Bronchial epithelial cell (primary cell): ENCODE data around the gene JAZF1. TPM values are rescaled to one million over a fixed set of nuclear protein-coding genes. Genes with fewer than 3 reads are reported as not detected.

Experiments
- DNase-seq: peaks from one replicate; pipeline ENCODE4 v3.0.0-alpha.2; 2010; ENCODE audit warnings: low read depth
- FAIRE-seq: peaks from 2 replicates; lab custom pipeline; 2011; peaks lifted over from hg19 to GRCh38; lab: Jason Lieb, UNC
- H3K27me3 ChIP-seq: 2 replicates; pipeline ENCODE4 v1.5.1; 2011; ENCODE audit warnings: low read length; ENCODE audit not compliant: control insufficient read depth, insufficient read depth
- H3K36me3 ChIP-seq: 2 replicates; pipeline ENCODE4 v1.5.1; 2011; ENCODE audit warnings: low read length; ENCODE audit not compliant: control insufficient read depth, insufficient read depth
- H3K4me3 ChIP-seq: 2 replicates; pipeline ENCODE4 v1.5.1; 2011; ENCODE audit warnings: mild to moderate bottlenecking, low read depth, low read length, control low read depth
- CTCF ChIP-seq: IDR thresholded peaks from 2 replicates; pipeline ENCODE4 v1.5.1; 2011; ENCODE audit warnings: mild to moderate bottlenecking, moderate library complexity, low read length, control low read depth, inconsistent platforms; ENCODE audit not compliant: insufficient read depth, severe bottlenecking
- total RNA-seq: library from RNA; depleted of rRNA; stranded (reverse); fragments of >200 nt; gene quantifications from 2 replicates; pipeline ENCODE4 v1.2.1, GENCODE V29; 2014

Gene JAZF1
- total RNA-seq, 1 donor from 2014 or later = 1.1 TPM

- TF ChIP-seq CTCF = no peak
- no peaks in the 10 kb centered on the region for H3K27me3 ChIP-seq
- no peak for FAIRE-seq
- no peak for DNase-seq
- no peaks in the 10 kb centered on the region for H3K36me3 ChIP-seq
- H3K4me3 ChIP-seq = no peak overlapping the region
These were observed 16.6 kb downstream of the JAZF1 start for GRCh38 chr7:28163949-28164348.

- no peak overlapping the region for H3K4me3 ChIP-seq
- DNase-seq = no peak
- no peaks in the 10 kb centered on the region for H3K36me3 ChIP-seq
- no peaks in the 10 kb centered on the region for H3K27me3 ChIP-seq
- TF ChIP-seq CTCF = no peak
- FAIRE-seq = no peak
These were observed 19.3 kb downstream of the JAZF1 start for GRCh38 chr7:28161331-28161730.

GRCh38 chr7:28160551-28160991, 20.0 kb downstream of the JAZF1 start:
- H3K4me3 ChIP-seq = no peak overlapping the region
- no peak for TF ChIP-seq CTCF
- no peak for DNase-seq
- no peak for FAIRE-seq
- H3K36me3 ChIP-seq = no peaks in the 10 kb centered on the region
- H3K27me3 ChIP-seq = no peaks in the 10 kb centered on the region

- no peak for TF ChIP-seq CTCF
- no peak overlapping the region for H3K4me3 ChIP-seq
- no peak for FAIRE-seq
- no peaks in the 10 kb centered on the region for H3K27me3 ChIP-seq
- no peak for DNase-seq
- no peaks in the 10 kb centered on the region for H3K36me3 ChIP-seq
These were observed 22.7 kb downstream of the JAZF1 start for GRCh38 chr7:28157831-28158416.

GRCh38 chr7:28157076-28157745, 23.4 kb downstream of the JAZF1 start:
- no peaks in the 10 kb centered on the region for H3K36me3 ChIP-seq
- FAIRE-seq = no peak
- no peaks in the 10 kb centered on the region for H3K27me3 ChIP-seq
- no peak for DNase-seq
- TF ChIP-seq CTCF = no peak
- H3K4me3 ChIP-seq = no peak overlapping the region
